ENCODE measurements around the gene CCL14. TPM values are rescaled to one million over a fixed set of nuclear protein-coding genes. Genes with fewer than 3 reads are reported as not detected.
"Not testable (repeated sequence)": the region's sequence is repeated elsewhere in the genome, so short reads cannot be mapped to it uniquely, and the experiment has no call there.

Gene CCL14
- total RNA-seq, 4 donors from 2014 or later, result 5.7 to 22.9 (median 17.3) TPM

GRCh38 chr17:36001862-36002603 lies 15.5 kb upstream of the CCL14 start:
- H3K36me3 ChIP-seq, result no peaks in the 10 kb centered on the region
- no peaks in the 10 kb centered on the region for H3K9me3 ChIP-seq
- TF ChIP-seq POLR2A (IDR thresholded peaks at IDR 0.05), result no peak
- TF ChIP-seq, protein P1, sequence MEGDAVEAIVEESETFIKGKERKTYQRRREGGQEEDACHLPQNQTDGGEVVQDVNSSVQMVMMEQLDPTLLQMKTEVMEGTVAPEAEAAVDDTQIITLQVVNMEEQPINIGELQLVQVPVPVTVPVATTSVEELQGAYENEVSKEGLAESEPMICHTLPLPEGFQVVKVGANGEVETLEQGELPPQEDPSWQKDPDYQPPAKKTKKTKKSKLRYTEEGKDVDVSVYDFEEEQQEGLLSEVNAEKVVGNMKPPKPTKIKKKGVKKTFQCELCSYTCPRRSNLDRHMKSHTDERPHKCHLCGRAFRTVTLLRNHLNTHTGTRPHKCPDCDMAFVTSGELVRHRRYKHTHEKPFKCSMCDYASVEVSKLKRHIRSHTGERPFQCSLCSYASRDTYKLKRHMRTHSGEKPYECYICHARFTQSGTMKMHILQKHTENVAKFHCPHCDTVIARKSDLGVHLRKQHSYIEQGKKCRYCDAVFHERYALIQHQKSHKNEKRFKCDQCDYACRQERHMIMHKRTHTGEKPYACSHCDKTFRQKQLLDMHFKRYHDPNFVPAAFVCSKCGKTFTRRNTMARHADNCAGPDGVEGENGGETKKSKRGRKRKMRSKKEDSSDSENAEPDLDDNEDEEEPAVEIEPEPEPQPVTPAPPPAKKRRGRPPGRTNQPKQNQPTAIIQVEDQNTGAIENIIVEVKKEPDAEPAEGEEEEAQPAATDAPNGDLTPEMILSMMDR (IDR thresholded peaks at IDR 0.05), result no peak
- no peak overlapping the region for H3K4me3 ChIP-seq
- H3K27ac ChIP-seq, result no peak overlapping the region
- 79% methylated on average over 6 of the region's 6 CpGs for WGBS
- DNase-seq (ENCODE audit: low spot score in 2 of 2), result no peak
- no peaks in the 10 kb centered on the region for H3K4me1 ChIP-seq
- H3K27me3 ChIP-seq, result peaks cover 5% of the 10 kb centered on the region

DNA sequence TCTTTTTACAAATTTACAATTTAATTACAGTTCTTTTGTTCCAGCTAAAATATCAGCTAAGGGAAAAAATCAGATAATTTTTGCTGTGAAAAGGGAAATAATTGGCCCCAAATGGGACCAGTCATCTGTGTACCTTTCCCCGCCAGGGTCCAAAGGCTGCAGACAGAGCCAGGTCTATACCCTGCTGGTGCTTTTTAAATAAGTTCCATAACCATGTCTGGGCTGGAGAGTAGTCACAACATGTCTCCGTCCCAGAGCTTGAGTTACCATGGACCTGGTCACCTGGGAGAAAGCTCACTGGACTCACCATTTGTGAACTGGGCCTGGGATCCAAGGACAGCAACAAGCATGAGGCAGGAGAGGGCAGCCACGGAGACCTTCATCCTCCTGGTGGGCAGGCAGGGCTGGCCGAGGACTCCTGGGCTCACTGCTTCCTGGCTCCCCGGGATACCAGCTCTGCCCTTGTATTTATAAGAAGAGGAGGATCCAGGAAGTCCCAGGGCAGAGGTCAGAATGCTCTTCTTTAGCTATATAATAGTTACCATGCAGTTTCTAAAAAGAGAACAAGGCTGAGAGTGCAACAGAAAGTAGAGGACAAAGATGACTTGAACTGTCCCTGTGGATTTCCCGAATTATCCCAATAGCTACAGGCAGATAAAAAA lies 14.7 kb upstream of the CCL14 start, which contains the start of gene CCL15:
Gene CCL15, minus strand, starts transcription at position 444 of the 662 bp plus-strand sequence. Its CDS starts 61 bp downstream, at position 383.
- TF ChIP-seq, protein P1 (IDR thresholded peaks at IDR 0.05), result no peak
- TF ChIP-seq POLR2A (IDR thresholded peaks at IDR 0.05) (no peak), EP300 (IDR thresholded peaks at IDR 0.05) (no peak), POLR2AphosphoS5 (IDR thresholded peaks at IDR 0.05) (no peak)
- DNase-seq (ENCODE audit: low spot score in 2 of 2), result no peak
- Histone ChIP-seq H3K4me3 (no peak within 1 kb of the TSS), H3K4me1 (no peaks in the 10 kb centered on the region), H3K36me3 (no peaks in the 10 kb centered on the region), H3K27ac (no peak within 1 kb of the TSS), H3K9me3 (no peaks in the 10 kb centered on the region), H3K27me3 (peaks cover 5% of the 10 kb centered on the region)
- 66% methylated on average over 6 of the region's 6 CpGs for WGBS

GRCh38 chr17:36000732-36001109 lies 14.2 kb upstream of the CCL14 start:
- WGBS, result 77% methylated on average over 6 of the region's 6 CpGs

DNA sequence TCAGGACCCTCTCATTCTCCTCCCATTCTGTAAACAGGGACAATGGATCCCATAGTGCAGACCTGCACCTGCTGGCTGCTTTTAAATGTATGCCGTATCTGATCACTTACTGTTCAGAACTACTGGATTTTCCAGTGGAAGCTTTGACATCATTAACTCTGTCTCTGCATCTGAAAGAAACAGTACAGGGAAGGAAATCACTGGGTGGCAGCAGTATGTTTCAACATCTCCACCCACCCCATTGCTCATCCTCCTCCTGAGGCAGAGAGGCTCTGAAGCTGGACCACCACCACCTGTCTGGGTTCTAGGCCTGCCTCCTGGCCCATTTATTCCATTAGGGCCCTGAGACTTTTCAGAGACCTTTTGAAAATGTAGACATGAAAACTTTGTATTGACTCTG lies 12.2 kb upstream of the CCL14 start:
- TF ChIP-seq POLR2AphosphoS5 (IDR thresholded peaks at IDR 0.05), result no peak
- TF ChIP-seq, protein P1 (IDR thresholded peaks at IDR 0.05), result no peak
- no peak for TF ChIP-seq POLR2A (IDR thresholded peaks at IDR 0.05)
- no peak for TF ChIP-seq EP300 (IDR thresholded peaks at IDR 0.05)

More at GRCh38 chr17:36000732-36001109, 14.2 kb upstream of the CCL14 start:
- Histone ChIP-seq H3K27me3 (peaks cover 5% of the 10 kb centered on the region), H3K27ac (no peak overlapping the region), H3K4me1 (no peaks in the 10 kb centered on the region), H3K9me3 (no peaks in the 10 kb centered on the region), H3K36me3 (no peaks in the 10 kb centered on the region), H3K4me3 (no peak overlapping the region)
- DNase-seq (ENCODE audit: low spot score in 2 of 2), result no peak
- TF ChIP-seq POLR2AphosphoS5 (IDR thresholded peaks at IDR 0.05), result no peak
- TF ChIP-seq POLR2A (IDR thresholded peaks at IDR 0.05), result no peak
- no peak for TF ChIP-seq EP300 (IDR thresholded peaks at IDR 0.05)
- TF ChIP-seq, protein P1 (IDR thresholded peaks at IDR 0.05), result no peak

DNA sequence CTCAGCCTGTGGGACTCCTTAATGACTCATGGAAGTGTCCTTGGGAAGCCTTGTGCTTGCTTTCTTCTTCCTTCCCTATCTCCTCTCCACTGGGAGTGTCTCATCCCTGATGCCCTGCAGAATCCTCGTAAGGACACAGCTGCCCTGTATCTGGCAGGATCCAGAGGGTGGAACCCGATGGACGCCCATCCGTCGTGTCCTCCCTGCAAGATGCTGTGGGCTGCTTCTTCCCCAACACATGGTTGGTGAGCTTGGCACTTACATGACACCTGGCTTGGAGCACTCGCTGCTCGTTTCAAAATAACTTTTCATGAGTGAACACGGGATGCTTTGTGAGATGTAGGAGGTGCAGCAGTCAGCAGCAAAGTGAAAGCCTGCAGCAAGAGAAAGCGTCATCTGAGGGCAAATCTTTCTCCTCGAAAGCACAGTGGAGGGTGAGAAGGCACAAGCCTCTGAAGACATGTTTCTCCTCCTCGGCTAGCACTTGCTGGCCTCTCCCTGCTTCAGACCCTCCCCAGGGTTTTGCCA lies 11.6 kb upstream of the CCL14 start:
- no peak overlapping the region for H3K27ac ChIP-seq
- no peaks in the 10 kb centered on the region for H3K36me3 ChIP-seq
- no peak overlapping the region for H3K4me3 ChIP-seq
- no peaks in the 10 kb centered on the region for H3K9me3 ChIP-seq
- no peaks in the 10 kb centered on the region for H3K27me3 ChIP-seq
- DNase-seq (ENCODE audit: low spot score in 2 of 2), result no peak
- WGBS, result 75% methylated on average over 10 of the region's 11 CpGs
- H3K4me1 ChIP-seq, result no peaks in the 10 kb centered on the region
- TF ChIP-seq POLR2AphosphoS5 (IDR thresholded peaks at IDR 0.05), result no peak
- no peak for TF ChIP-seq EP300 (IDR thresholded peaks at IDR 0.05)
- no peak for TF ChIP-seq POLR2A (IDR thresholded peaks at IDR 0.05)
- TF ChIP-seq, protein P1 (IDR thresholded peaks at IDR 0.05), result no peak

More for the DNA sequence above, 12.2 kb upstream of the CCL14 start:
- 87% methylated on average over 1 of the region's 1 CpG for WGBS
- no peak overlapping the region for H3K27ac ChIP-seq
- H3K4me1 ChIP-seq, result no peaks in the 10 kb centered on the region
- H3K36me3 ChIP-seq, result no peaks in the 10 kb centered on the region
- no peak for DNase-seq (ENCODE audit: low spot score in 2 of 2)
- H3K4me3 ChIP-seq, result no peak overlapping the region
- peaks cover under 1% of the 10 kb centered on the region for H3K27me3 ChIP-seq
- H3K9me3 ChIP-seq, result no peaks in the 10 kb centered on the region

GRCh38 chr17:35995346-35995745 lies 8.8 kb upstream of the CCL14 start:
- H3K4me3 ChIP-seq; DNase-seq (ENCODE audit: low spot score in 2 of 2); H3K27me3 ChIP-seq; H3K4me1 ChIP-seq; H3K36me3 ChIP-seq; H3K9me3 ChIP-seq; H3K27ac ChIP-seq: not testable (repeated sequence)
- WGBS, result 74% methylated on average over 2 of the region's 2 CpGs
